HepG2 (cell line): ENCODE measurements around the gene LBX2. TPM values are rescaled to one million over a fixed set of nuclear protein-coding genes. Genes with fewer than 3 reads are reported as not detected.

ENCODE experiments used
- FOXP1 ChIP-seq, 2 experiments: fragments of 450-650 bp in 1 of 2; IDR thresholded peaks; 2 replicates each; pipeline ENCODE4 v1.6.1; 2017 to 2018; ENCODE audit warnings: antibody characterized with exemption in 1 of 2
- FOXP4 ChIP-seq: sonication (generic); formaldehyde crosslinking; IDR thresholded peaks from 2 replicates; pipeline ENCODE4 v1.4.0; 2020; ENCODE audit warnings: missing genetic modification reagents
- KLF9 ChIP-seq: IDR thresholded peaks from 2 replicates; pipeline ENCODE4 v1.6.1; 2016; ENCODE audit warnings: low read depth
- MIER3 ChIP-seq: IDR thresholded peaks from 2 replicates; pipeline ENCODE4 v1.6.1; 2016; ENCODE audit warnings: missing compliant biosample characterization, borderline replicate concordance
- MXD1 ChIP-seq: sonication (generic); formaldehyde crosslinking; IDR thresholded peaks from 2 replicates; pipeline ENCODE4 v1.4.0; 2020; ENCODE audit warnings: mild to moderate bottlenecking, missing genetic modification reagents
- PLRG1 ChIP-seq: fragments of 450-650 bp; conservative IDR thresholded peaks from 2 replicates; pipeline ENCODE4 v1.6.1; 2016
- SIX1 ChIP-seq: sonication (generic); formaldehyde crosslinking; IDR thresholded peaks from 2 replicates; pipeline ENCODE4 v1.4.0; 2020; ENCODE audit warnings: missing genetic modification reagents, borderline replicate concordance
- ZFY ChIP-seq: sonication (generic); formaldehyde crosslinking; IDR thresholded peaks from 2 replicates; pipeline ENCODE4 v1.4.0; 2020; ENCODE audit warnings: missing genetic modification reagents
- ZNF367 ChIP-seq: sonication (generic); formaldehyde crosslinking; IDR thresholded peaks from 2 replicates; pipeline ENCODE4 v1.4.0; 2020; ENCODE audit warnings: missing genetic modification reagents, borderline replicate concordance
- ZNF383 ChIP-seq: sonication (generic); formaldehyde crosslinking; IDR thresholded peaks from 2 replicates; pipeline ENCODE4 v1.4.0; 2020; ENCODE audit warnings: missing genetic modification reagents, mild to moderate bottlenecking, borderline replicate concordance
- ZNF619 ChIP-seq: sonication (generic); formaldehyde crosslinking; IDR thresholded peaks from 2 replicates; pipeline ENCODE4 v1.4.0; 2020; ENCODE audit warnings: mild to moderate bottlenecking, missing genetic modification reagents
- ZNF687 ChIP-seq: sonication (generic); formaldehyde crosslinking; IDR thresholded peaks from 2 replicates; pipeline ENCODE4 v1.5.1; 2020; ENCODE audit warnings: mild to moderate bottlenecking, missing genetic modification reagents, moderate library complexity
- ZSCAN20 ChIP-seq: sonication (generic); formaldehyde crosslinking; IDR thresholded peaks from 2 replicates; pipeline ENCODE4 v1.4.0; 2020; ENCODE audit warnings: missing genetic modification reagents, mild to moderate bottlenecking, borderline replicate concordance
- polyA plus RNA-seq, 8 experiments: library from polyadenylated mRNA; depleted of rRNA in 3 of 8; stranded (reverse) in 7 of 8; unstranded in 1 of 8; fragments of >200 nt; fragmentation: Illumina TruSeq in 4 of 8; extraction: Trizol in 4 of 8; gene quantifications; 2 replicates each; pipeline versions ENCODE4 v1.2.1 to v1.2.3, GENCODE V29; 2011 to 2016; ENCODE audit warnings: low read depth in 4 of 8, missing spikeins in 1 of 8, mixed read lengths in 1 of 8; ENCODE audit not compliant: insufficient read depth in 1 of 8
- total RNA-seq, 5 experiments: library from RNA; depleted of rRNA; stranded (reverse); fragments of >200 nt; fragmentation: Illumina TruSeq; extraction: Trizol; gene quantifications; 2 replicates each; pipeline ENCODE4 v1.2.3, GENCODE V29; 2016; ENCODE audit warnings: low read depth in 1 of 5
- TF ChIP-seq, protein P1 (sequence below): sonication (generic); formaldehyde crosslinking; IDR thresholded peaks from 2 replicates; pipeline ENCODE4 v1.4.0; 2020; ENCODE audit warnings: missing genetic modification reagents
- TF ChIP-seq, protein P2 (sequence below): sonication (generic); formaldehyde crosslinking; IDR thresholded peaks from 2 replicates; pipeline ENCODE4 v1.4.0; 2020; ENCODE audit warnings: missing genetic modification reagents
- TF ChIP-seq, protein P3 (sequence below): sonication (generic); formaldehyde crosslinking; IDR thresholded peaks from 2 replicates; pipeline ENCODE4 v1.4.0; 2020; ENCODE audit warnings: missing genetic modification reagents
- TF ChIP-seq, protein P4 (sequence below): sonication (generic); formaldehyde crosslinking; IDR thresholded peaks from 2 replicates; pipeline ENCODE4 v1.9.0; 2021; ENCODE audit warnings: missing genetic modification reagents, mild to moderate bottlenecking, borderline replicate concordance

Gene LBX2
- total and polyA plus RNA-seq, 2 of the 13 experiments (the other 11 are each of a cell fraction or from before 2014, with no cell fraction given) = 6.4 to 8.1 TPM

DNA sequence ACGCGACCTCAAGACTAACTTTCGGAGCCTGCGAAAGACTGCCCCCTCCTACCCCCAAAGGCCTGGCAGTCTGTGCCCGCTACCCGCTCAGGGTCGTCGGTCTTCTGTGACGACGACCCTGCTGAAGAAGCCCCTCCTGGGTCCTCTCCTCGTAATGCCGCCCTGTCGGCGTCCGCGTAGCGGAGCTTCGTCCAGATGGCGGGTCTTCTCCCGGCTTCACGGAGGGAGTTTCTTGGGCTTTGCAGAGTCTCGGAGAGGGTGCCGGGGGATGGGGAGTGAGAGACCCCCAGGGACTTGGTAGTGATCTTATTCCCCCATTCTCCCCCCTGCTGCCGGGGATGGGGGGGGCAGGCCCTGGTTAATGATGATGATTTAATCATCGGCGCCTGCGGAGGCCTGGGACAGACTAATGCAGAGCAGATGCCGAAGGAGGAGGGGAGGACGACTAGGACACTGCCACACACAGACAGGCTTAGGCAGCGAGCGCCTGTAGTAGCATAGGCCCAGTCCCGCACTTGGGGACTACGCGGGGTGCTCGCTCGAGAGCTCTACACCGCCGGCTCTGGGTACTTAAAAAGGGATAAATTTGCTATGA lies 8.6 kb upstream of the LBX2 start (continued):
- TF ChIP-seq ZNF687 (no peak; the same call in 1 of the 2 replicates), MIER3 (no peak), FOXP4 (CRISPR knock-in tag) (0 out of 2 replicates have a peak, but pooled peaks have one; percentile 4), PLRG1 (no peak), ZSCAN20 (CRISPR knock-in tag) (no peak), SIX1 (CRISPR knock-in tag) (no peak), KLF9 (CRISPR knock-in tag) (no peak), FOXP1 (IDR thresholded peaks at IDR 0.05) (no peak), FOXP1 (CRISPR knock-in tag; IDR thresholded peaks at IDR 0.05) (no peak), ZNF619 (CRISPR knock-in tag) (no peak), MXD1 (CRISPR knock-in tag) (no peak), ZNF383 (CRISPR knock-in tag) (no peak), ZFY (peak; percentile 59), ZNF367 (no peak)
- TF ChIP-seq, protein P1, sequence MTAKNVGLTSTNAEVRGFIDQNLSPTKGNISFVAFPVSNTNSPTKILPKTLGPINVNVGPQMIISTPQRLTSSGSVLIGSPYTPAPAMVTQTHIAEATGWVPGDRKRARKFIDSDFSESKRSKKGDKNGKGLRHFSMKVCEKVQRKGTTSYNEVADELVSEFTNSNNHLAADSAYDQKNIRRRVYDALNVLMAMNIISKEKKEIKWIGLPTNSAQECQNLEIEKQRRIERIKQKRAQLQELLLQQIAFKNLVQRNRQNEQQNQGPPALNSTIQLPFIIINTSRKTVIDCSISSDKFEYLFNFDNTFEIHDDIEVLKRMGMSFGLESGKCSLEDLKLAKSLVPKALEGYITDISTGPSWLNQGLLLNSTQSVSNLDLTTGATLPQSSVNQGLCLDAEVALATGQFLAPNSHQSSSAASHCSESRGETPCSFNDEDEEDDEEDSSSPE (CRISPR knock-in tag) = no peak
- TF ChIP-seq, protein P2, sequence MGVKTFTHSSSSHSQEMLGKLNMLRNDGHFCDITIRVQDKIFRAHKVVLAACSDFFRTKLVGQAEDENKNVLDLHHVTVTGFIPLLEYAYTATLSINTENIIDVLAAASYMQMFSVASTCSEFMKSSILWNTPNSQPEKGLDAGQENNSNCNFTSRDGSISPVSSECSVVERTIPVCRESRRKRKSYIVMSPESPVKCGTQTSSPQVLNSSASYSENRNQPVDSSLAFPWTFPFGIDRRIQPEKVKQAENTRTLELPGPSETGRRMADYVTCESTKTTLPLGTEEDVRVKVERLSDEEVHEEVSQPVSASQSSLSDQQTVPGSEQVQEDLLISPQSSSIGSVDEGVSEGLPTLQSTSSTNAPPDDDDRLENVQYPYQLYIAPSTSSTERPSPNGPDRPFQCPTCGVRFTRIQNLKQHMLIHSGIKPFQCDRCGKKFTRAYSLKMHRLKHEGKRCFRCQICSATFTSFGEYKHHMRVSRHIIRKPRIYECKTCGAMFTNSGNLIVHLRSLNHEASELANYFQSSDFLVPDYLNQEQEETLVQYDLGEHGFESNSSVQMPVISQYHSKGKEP (CRISPR knock-in tag) = no peak
- TF ChIP-seq, protein P3, sequence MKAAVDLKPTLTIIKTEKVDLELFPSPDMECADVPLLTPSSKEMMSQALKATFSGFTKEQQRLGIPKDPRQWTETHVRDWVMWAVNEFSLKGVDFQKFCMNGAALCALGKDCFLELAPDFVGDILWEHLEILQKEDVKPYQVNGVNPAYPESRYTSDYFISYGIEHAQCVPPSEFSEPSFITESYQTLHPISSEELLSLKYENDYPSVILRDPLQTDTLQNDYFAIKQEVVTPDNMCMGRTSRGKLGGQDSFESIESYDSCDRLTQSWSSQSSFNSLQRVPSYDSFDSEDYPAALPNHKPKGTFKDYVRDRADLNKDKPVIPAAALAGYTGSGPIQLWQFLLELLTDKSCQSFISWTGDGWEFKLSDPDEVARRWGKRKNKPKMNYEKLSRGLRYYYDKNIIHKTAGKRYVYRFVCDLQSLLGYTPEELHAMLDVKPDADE (CRISPR knock-in tag) = no peak
- TF ChIP-seq, protein P4, sequence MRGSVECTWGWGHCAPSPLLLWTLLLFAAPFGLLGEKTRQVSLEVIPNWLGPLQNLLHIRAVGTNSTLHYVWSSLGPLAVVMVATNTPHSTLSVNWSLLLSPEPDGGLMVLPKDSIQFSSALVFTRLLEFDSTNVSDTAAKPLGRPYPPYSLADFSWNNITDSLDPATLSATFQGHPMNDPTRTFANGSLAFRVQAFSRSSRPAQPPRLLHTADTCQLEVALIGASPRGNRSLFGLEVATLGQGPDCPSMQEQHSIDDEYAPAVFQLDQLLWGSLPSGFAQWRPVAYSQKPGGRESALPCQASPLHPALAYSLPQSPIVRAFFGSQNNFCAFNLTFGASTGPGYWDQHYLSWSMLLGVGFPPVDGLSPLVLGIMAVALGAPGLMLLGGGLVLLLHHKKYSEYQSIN (CRISPR knock-in tag) = no peak
